Loucy (cell line): ENCODE data around the gene EXOC2.

Experiments
- H2AFZ ChIP-seq: fragments of 200-600 bp; sonication (generic); 2 replicates; pipeline ENCODE4 v1.6.0; 2016; ENCODE audit warnings: antibody characterized with exemption, mild to moderate bottlenecking, low read length, moderate library complexity
- H3F3A ChIP-seq: fragments of 200-600 bp; 2 replicates; pipeline ENCODE4 v1.6.0; 2016; ENCODE audit warnings: antibody characterized with exemption, low read depth, mild to moderate bottlenecking
- H3K27me3 ChIP-seq: fragments of 200-600 bp; sonication (generic); 2 replicates; pipeline ENCODE4 v1.6.1; 2014; ENCODE audit warnings: low read length, mild to moderate bottlenecking; ENCODE audit not compliant: insufficient read depth, poor library complexity, severe bottlenecking
- H3K36me3 ChIP-seq: fragments of 200-600 bp; sonication (generic); 2 replicates; pipeline ENCODE4 v1.6.1; 2016; ENCODE audit warnings: low read length; ENCODE audit not compliant: insufficient read depth
- H3K4me1 ChIP-seq: fragments of 200-600 bp; sonication (generic); 2 replicates; pipeline ENCODE4 v1.5.1; 2014; ENCODE audit warnings: low read length, mild to moderate bottlenecking; ENCODE audit not compliant: insufficient read depth, poor library complexity, severe bottlenecking
- H3K4me2 ChIP-seq: fragments of 200-600 bp; sonication (generic); 2 replicates; pipeline ENCODE4 v1.6.0; 2014; ENCODE audit warnings: antibody characterized with exemption, low read length, low read depth, mild to moderate bottlenecking; ENCODE audit not compliant: poor library complexity, severe bottlenecking
- H3K4me3 ChIP-seq: fragments of 200-600 bp; sonication (generic); 2 replicates; pipeline ENCODE4 v1.5.1; 2014; ENCODE audit warnings: low read length, mild to moderate bottlenecking, mixed read lengths; ENCODE audit not compliant: poor library complexity, severe bottlenecking
- H3K79me2 ChIP-seq: fragments of 200-600 bp; sonication (generic); 2 replicates; pipeline ENCODE4 v1.6.1; 2014; ENCODE audit warnings: low read length; ENCODE audit not compliant: insufficient read depth
- H3K9ac ChIP-seq: fragments of 200-600 bp; sonication (generic); 2 replicates; pipeline ENCODE4 v1.6.0; 2014; ENCODE audit warnings: mild to moderate bottlenecking, low read depth, low read length, moderate library complexity; ENCODE audit not compliant: poor library complexity, severe bottlenecking
- H3K9me2 ChIP-seq: fragments of 200-600 bp; sonication (generic); replicated peaks from 2 replicates; pipeline ENCODE4 v1.6.1; 2016; ENCODE audit warnings: low read depth, low read length, mixed read lengths
- H3K9me3 ChIP-seq: fragments of 200-600 bp; sonication (generic); 2 replicates; pipeline ENCODE4 v1.6.1; 2014; ENCODE audit warnings: mild to moderate bottlenecking, antibody characterized with exemption, low read length, low read depth; ENCODE audit not compliant: insufficient read depth
- H4K20me1 ChIP-seq: fragments of 200-600 bp; sonication (generic); 2 replicates; pipeline ENCODE4 v1.6.0; 2014; ENCODE audit warnings: antibody characterized with exemption, low read length, mild to moderate bottlenecking; ENCODE audit not compliant: insufficient read depth, poor library complexity, severe bottlenecking
- EZH2phosphoT487 ChIP-seq: fragments of 200-600 bp; IDR thresholded peaks from 2 replicates; pipeline ENCODE4 v1.6.1; 2018; ENCODE audit warnings: antibody characterized with exemption, mild to moderate bottlenecking, moderate library complexity, borderline replicate concordance
- TF ChIP-seq, protein P1 (sequence below): fragments of 200-600 bp; sonication (generic); conservative IDR thresholded peaks from 2 replicates; pipeline ENCODE4 v1.5.1; 2014; ENCODE audit warnings: mild to moderate bottlenecking, antibody characterized with exemption, low read length

The EXOC2 gene

DNA sequence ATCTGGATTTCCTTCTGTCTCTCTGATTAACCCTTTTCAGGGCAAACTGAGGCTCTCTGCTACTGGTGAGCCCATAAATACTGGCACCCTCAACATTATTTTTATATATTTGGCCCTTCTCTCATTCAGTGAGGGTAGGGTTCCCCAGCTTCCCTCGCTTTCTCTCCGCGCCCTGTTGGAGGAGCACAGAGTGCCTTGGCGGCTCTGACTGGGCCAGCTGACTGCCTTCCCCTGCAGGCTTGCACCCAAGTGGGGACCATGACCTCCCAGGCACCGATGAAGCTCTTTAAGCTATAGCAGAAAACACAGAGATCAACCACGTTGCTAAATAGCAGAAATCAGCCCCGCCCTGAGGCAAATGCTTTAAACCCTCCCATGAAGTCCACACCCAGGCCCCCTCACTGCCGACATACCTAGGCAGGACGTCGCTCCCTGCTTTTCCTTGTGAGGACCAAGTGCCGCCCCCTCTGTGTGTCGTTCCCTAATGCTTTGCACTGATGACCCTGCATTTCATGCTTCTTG, 141.0 kb downstream of the EXOC2 start:
- H3K36me3 ChIP-seq: peaks cover 18% of the 10 kb centered on the region; the same call in 1 of the 2 replicates

DNA sequence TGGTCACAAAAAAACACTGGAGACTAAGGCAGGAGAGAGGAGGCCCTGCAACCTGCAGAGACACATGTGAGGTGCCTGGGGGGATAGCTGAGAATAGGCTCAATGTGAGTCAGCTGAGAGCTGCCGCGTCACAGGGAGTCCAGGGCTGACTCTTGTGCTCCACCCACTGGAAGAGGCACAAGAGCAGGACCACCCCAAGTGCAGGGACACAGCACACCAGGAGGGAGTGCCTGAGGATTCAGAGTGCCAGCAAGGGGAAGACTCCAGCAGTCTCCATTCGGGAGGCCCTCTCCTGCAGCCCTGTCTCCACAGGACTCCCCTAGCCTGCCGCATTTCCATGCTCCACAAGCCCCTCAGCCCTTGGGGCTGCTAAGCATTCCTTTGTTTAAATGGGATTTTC, 141.5 kb downstream of the EXOC2 start:
- H3K9ac ChIP-seq: no peak overlapping the region
- no peaks in the 10 kb centered on the region for H3K9me3 ChIP-seq
- H3K36me3 ChIP-seq: peaks cover 16% of the 10 kb centered on the region; the same call in 1 of the 2 replicates
- H3F3A ChIP-seq: no peaks in the 10 kb centered on the region
- TF ChIP-seq, protein P1, sequence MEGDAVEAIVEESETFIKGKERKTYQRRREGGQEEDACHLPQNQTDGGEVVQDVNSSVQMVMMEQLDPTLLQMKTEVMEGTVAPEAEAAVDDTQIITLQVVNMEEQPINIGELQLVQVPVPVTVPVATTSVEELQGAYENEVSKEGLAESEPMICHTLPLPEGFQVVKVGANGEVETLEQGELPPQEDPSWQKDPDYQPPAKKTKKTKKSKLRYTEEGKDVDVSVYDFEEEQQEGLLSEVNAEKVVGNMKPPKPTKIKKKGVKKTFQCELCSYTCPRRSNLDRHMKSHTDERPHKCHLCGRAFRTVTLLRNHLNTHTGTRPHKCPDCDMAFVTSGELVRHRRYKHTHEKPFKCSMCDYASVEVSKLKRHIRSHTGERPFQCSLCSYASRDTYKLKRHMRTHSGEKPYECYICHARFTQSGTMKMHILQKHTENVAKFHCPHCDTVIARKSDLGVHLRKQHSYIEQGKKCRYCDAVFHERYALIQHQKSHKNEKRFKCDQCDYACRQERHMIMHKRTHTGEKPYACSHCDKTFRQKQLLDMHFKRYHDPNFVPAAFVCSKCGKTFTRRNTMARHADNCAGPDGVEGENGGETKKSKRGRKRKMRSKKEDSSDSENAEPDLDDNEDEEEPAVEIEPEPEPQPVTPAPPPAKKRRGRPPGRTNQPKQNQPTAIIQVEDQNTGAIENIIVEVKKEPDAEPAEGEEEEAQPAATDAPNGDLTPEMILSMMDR: peak; percentile 47
- TF ChIP-seq EZH2phosphoT487: no peak
- peaks cover 6% of the 10 kb centered on the region for H3K4me1 ChIP-seq
- H2AFZ ChIP-seq: no peak overlapping the region
- H4K20me1 ChIP-seq: no peaks in the 10 kb centered on the region
- H3K4me3 ChIP-seq: no peak overlapping the region
- H3K79me2 ChIP-seq: no peaks in the 10 kb centered on the region
- no peaks in the 10 kb centered on the region for H3K9me2 ChIP-seq
- H3K4me2 ChIP-seq: no peak overlapping the region
- H3K27me3 ChIP-seq: no peaks in the 10 kb centered on the region

More for the DNA sequence above, 141.0 kb downstream of the EXOC2 start:
- Histone ChIP-seq H3K27me3 (no peaks in the 10 kb centered on the region), H3F3A (no peaks in the 10 kb centered on the region), H3K79me2 (no peaks in the 10 kb centered on the region), H3K4me2 (no peak overlapping the region), H3K9ac (no peak overlapping the region), H4K20me1 (no peaks in the 10 kb centered on the region), H3K9me2 (no peaks in the 10 kb centered on the region), H3K4me3 (no peak overlapping the region), H3K9me3 (no peaks in the 10 kb centered on the region), H2AFZ (no peak overlapping the region), H3K4me1 (peaks cover 6% of the 10 kb centered on the region)
- no peak for TF ChIP-seq EZH2phosphoT487
- TF ChIP-seq, protein P1: no peak

DNA sequence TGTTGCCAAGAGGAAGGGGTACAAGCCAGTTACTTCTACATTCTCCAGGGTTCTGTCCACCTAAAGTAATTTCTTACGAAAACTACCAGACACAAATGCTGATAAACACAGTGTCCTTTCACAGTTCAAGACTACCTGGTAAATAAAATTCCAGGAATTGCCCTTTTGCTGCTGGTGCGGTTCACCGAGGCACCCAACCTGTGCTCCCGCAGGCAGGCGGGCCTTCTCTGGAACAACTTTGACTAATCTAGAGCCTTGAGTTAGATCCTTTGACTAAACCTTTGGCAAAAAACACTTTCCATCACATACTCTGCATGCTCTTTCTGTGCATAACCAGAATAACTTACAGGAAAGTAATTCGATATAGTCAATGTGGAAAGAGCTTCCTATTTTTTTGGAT, 143.0 kb downstream of the EXOC2 start:
- Histone ChIP-seq H3K4me3 (no peak overlapping the region), H4K20me1 (no peaks in the 10 kb centered on the region), H3K27me3 (no peaks in the 10 kb centered on the region), H3K4me2 (no peak overlapping the region), H2AFZ (no peak overlapping the region), H3K36me3 (peaks cover 4% of the 10 kb centered on the region; the same call in 1 of the 2 replicates), H3K9ac (no peak overlapping the region), H3K79me2 (no peaks in the 10 kb centered on the region), H3F3A (no peaks in the 10 kb centered on the region), H3K9me3 (no peaks in the 10 kb centered on the region), H3K9me2 (no peaks in the 10 kb centered on the region), H3K4me1 (peaks cover 6% of the 10 kb centered on the region)
- TF ChIP-seq, protein P1: no peak
- TF ChIP-seq EZH2phosphoT487: no peak
